CD4-positive, alpha-beta T cell treated with Interleukin-12 subunit alpha and Interleukin-12 subunit beta, for 1 hour (primary cell): Measurements from ENCODE around the gene PSME4.
"Not testable (repeated sequence)": the region's sequence is repeated elsewhere in the genome, so short reads cannot be mapped to it uniquely, and the experiment has no call there.

Experiments used
- DNase-seq: peaks from one replicate; pipeline ENCODE4 v3.0.0-alpha.2; 2020

Gene PSME4

DNA sequence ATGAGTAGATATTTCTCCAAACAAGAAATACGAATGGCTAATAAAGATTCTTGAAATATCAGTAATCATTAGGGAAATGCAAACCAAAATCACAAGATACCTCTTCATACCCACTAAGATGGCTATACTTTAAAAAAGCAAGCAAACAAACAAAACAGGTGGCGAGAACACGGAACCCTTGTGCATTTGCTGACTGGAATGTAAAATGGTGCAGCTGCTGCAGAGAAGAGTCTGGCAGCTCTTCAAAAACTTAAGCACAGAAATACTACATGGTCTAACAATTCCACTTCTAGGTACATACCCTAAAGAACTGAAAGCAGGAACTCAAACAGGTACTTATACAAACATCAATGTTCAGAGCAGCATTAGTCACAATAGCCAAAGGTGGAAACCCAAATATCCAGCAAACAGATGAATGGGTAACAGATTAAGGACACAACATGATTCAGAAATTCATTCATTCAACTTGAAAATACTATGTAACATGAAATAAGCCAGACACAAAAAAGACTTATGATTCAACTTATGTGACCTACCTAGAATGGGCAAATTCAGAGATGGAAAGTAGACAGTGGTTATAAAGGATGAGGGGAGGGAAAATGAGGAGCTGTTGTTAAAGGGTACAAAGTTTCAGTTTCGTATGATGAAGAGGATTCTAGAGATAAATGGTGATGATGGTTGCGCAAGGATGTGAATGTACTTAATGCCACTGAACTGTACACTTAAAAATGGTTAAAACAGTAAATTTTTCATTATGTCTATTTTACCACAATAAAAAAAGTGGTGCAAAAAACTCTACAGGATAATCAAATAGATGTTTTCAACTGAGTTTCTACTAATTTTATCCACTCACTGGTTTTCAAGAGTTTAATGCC is 84.2 kb downstream of the PSME4 start:
- DNase-seq = no peak

DNA sequence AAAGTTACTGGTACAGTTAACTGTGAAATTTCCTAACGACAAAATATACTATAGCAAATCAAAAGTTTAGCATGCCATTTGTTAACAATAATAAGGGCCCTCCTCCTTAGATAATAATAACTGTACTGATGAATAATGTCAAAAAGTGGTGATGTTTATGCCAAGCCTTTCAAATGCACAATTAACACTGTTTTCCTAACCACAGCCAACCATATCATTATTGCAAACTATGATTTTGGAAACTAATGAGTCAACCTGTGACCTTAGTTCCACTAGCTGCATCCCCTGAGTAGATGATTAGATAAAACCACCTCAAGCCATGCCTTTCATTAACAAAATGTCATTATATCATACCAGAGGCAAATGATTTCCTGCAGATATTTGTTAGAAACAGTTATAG is 85.9 kb downstream of the PSME4 start:
- DNase-seq = no peak

GRCh38 chr2:53881986-53882385 is 88.8 kb downstream of the PSME4 start:
- no peak for DNase-seq

DNA sequence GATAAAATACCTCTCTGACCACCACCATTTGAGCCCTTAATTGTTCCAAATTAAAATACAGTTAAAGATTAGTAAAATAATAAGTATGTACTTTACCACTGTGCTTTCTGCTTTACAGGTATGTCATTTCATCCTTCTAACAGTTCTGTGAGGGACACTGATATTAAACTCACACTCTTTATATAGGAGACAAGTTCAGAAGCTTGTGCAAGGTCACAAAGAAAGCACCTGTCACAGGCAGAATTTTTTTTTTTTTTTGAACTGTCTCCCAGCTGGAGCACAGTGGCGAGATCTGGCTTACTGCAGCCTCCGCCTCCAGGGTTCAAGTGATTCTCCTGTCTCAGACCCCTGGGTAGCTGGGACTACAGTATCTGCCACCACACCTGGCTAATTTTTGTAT is 89.4 kb downstream of the PSME4 start:
- DNase-seq = no peak

GRCh38 chr2:53880756-53881155 is 90.0 kb downstream of the PSME4 start:
- no peak for DNase-seq

DNA sequence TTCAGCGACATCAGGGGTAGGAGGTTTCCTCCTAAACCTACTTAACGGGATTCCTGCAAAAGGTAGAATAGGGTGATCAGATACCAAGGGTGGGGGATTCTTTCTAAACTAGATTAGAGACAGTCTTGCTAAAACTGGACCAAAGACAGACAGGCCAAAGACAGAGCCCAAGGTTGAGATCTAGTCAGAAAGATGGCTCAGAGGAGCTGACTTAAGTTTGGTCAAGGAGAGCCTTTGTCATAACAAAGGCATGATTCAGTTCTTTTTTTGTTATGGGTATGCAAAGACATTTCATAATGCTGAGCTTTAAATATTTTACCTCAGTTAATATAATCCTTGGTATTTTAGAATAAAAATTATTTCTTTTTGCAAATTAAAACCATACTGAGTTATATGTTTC is 93.2 kb downstream of the PSME4 start:
- DNase-seq = no peak

- no peak for DNase-seq
Observed at GRCh38 chr2:53877112-53877511, 93.7 kb downstream of the PSME4 start.

GRCh38 chr2:53874401-53874950 is 96.3 kb downstream of the PSME4 start:
- no peak for DNase-seq

DNA sequence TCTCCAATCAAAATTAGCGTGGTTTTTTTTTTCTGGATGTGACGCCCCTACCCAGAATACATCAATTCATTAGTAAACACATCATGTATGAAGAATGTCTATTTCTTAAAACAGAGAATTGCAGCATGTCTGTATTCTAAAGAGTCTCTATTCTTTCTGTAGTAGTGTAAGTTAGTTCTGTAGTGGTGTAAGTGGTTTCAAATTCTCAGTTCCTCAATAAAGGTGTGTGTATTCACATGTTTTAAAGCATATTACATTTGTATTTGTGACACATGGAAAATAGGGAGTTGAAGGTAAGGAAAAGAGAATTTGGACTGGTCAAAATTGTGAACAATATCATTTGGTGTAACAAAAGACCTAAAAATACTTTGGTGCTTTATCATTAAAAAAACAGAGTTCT is 103.0 kb downstream of the PSME4 start:
- no peak for DNase-seq

GRCh38 chr2:53867169-53867568 is 103.6 kb downstream of the PSME4 start:
- no peak for DNase-seq

DNA sequence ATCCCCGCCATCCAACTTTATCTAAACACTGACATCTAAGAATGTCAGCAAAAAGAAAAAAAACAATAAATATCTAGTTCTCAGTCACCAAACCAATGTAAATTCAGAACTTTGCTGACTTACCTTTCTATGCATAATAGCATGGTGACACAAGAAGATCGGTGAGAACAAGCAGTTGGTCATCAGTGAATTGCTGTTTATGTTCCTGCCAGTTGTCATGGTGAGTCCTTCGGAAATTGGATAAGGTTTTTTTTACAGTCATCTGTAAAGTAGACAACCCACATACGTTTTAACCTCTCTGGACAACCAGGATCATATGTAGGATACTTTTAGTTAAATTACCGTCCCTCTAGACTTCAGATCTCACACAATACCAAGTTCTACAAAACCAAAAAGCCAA is 104.8 kb downstream of the PSME4 start:
- DNase-seq = no peak

- DNase-seq = no peak
Observed at GRCh38 chr2:53865264-53865663, 105.5 kb downstream of the PSME4 start.

- no peak for DNase-seq
Observed at GRCh38 chr2:53863538-53864227, 107.1 kb downstream of the PSME4 start.

- no peak for DNase-seq
Observed at GRCh38 chr2:53861824-53862223, 109.0 kb downstream of the PSME4 start.

DNA sequence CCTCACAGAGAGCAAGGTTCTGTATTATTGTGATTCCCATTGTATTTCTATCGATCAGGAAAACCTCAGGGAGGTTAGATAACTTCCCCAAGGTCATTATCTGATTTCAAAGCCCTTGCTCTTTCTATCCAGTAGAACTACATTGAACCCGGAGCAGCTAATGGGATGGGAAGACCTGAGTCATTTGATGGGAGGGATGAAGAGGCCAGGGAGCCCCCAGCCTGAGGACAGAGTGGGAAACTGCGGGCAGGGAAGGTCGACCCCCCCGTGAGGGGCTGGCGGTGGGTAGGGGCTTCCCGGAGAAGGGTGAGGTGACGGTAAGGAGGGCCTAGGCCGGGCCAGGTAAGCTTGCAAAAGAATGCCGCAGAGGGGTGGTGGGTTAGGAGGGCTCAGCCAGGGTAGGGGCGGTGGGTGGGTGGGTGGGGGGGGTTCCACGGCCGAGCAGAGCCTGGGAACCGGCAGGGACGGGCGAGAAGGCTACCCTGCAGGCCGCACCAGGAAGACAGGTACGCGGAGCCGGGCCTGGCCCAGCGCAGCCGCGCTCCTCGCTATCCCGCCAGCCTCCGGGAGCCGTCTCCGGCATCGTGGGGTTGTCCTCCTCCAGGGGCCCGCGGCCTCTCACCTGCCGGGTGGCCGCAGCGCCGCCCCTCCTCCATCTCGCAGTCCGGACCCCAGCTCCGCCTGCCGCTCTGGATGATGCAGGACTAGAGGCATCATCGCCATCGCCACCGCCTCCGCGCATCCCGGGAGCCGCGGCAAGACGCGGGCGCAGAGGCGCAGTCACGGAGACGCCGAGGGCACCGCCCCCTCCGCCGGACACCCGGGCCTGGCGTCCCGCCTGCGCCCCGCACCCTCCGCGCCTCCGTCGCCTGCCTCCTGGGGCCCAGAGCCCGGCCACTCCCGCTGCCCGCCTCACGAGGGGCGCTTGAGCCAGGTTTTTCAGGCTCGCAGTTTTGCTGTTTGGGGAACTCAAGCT is 111.3 kb downstream of the PSME4 start, which contains the start of gene GPR75:
GPR75 (minus strand) TSS at position 762 of the 976 bp plus-strand sequence. CDS start 5,211 bp downstream, outside the sequence.
- no peak for DNase-seq

DNA sequence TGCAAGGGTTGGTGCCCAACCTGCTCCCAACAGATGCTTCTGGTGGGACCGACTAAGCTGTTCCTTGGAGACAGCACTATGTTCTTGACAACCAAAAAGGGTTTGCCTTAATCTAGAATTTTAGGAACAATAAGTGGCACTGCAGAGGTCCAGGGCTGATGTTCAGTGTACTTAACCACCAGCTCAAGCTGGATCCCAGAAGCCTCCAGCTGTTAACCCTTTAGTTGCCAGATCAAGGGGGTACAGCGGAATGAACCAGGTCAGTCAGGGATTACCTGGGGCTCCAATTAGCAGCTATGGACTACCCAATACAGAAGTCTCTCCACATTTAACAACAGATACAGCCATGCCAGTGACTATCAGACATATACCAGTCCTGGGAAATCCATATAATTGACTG is 114.5 kb downstream of the PSME4 start:
- DNase-seq = no peak

DNA sequence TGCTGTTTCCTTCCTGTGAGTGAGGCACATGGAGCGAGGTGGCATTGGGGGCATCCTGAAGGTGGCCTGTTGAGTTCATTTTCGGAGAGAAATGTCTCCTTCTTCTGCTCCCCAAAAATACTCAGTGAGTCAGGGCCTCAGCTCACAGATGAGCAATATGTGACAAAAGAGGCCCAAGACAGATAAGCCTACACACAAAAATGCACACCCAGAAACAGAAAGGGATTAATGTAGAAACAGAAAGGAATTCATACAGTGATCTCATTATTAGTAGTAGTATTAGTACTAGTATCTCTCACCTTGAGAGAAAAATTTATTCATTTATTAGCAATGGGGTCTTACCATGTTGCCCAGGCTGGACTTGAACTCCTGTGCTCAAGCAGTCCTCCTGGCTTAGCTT is 116.1 kb downstream of the PSME4 start:
- no peak for DNase-seq

DNA sequence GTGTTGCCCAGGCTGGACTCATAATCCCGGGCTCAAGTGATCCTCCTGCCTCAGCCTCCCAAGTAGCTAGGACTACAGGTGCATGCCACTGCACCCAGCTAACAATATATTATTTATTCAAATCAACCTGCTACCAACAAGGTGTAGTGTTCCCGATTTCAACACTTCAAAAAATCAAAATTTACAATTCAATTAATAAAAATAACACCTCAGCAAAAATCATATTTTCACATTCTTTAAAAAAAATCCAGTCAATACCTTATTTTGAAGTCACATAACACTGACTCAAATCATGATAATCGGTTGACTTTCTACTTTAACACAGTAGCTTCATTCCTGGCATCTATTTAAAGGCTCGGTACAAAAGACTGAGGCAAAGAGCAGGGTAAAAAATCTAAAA is 118.3 kb downstream of the PSME4 start:
- no peak for DNase-seq

GRCh38 chr2:53851052-53851757 is 119.6 kb downstream of the PSME4 start:
- DNase-seq = not testable (repeated sequence)

DNA sequence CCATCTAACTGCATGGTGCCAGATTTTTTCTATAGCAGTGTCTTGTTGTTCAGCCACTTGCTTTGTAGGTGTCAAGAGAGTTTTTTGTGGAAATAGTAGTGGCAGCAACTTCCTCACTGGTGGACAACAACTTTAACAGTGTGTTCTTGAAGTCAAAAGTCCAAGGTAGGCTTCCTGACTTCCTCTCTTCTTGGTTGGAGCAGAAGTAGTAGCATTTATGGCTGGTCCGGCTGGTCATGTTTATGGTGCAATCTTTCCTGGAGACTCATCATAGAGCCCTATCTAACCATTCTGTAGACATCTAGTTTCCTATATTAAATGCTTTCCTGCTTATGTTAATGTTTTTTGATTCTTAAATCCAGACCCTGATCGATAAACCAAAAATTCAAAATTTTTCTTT is 122.7 kb downstream of the PSME4 start:
- DNase-seq = no peak

GRCh38 chr2:53843595-53843994 is 127.2 kb downstream of the PSME4 start:
- DNase-seq = no peak

DNA sequence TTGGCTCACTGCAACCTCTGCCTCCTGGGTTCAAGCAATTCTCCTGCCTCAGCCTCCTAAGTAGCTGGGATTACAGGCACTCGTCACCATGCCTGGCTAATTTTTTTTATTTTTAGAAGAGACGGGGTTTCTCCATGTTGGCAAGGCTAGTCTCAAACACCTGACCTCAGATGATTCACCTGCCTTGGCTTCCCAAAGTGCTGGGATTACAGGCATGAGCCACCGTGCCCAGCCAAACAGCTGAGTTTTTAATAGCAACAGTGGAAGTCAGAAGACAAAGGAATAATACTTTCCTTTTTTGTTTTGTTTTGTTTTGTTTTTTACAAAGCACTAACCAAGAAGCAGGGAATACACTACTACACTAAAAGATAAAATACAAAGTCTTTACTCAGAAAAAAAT is 127.9 kb downstream of the PSME4 start:
- DNase-seq = no peak
